Measurements from ENCODE around the gene ZNF8. TPM values are rescaled to one million over a fixed set of nuclear protein-coding genes. Genes with fewer than 3 reads are reported as not detected.
A peak's percentile ranks its signal among the peaks of the same experiment; 100 is the strongest.

The ZNF8 gene
- total RNA-seq, 2 experiments from 2014 or later, result 4.5 TPM

GRCh38 chr19:58326914-58327726 lies 48.4 kb downstream of the ZNF8 start, which contains the start of gene ZSCAN22:
TSS of gene ZSCAN22 (plus strand) at chr19:58326994. CDS start at chr19:58334803, 7,809 bp downstream.
- Mint-ChIP-seq H3K4me1 (no peaks in the 10 kb centered on the region), H3K36me3 (ENCODE audit: low read depth) (peaks cover 9% of the 10 kb centered on the region), H3K27me3 (no peaks in the 10 kb centered on the region), H3K4me3 (no peak within 1 kb of the TSS), H3K9me3 (no peaks in the 10 kb centered on the region), H3K27ac (no peak within 1 kb of the TSS)
- peak; percentile 93 for DNase-seq
- CTCF ChIA-PET, result interaction anchor here (0.9 to 2.2 kb wide), 6 partner anchors 20 to 254 kb away, joined by 4 to 12 read pairs (median 6); partner anchors contain the start of genes ZBTB45, ZNF497 and ZNF584
- POLR2A ChIA-PET, result interaction anchor here (1.0 to 2.2 kb wide), 12 partner anchors 9 to 193 kb away, joined by 3 to 23 read pairs (median 4); partner anchors contain the start of genes ERVK3-1, RPS5, ZBTB45 and ZNF497

- ChIA-PET CTCF (interaction anchor here (1.5 to 2.2 kb wide), 2 partner anchors 14 to 191 kb away, joined by 5 to 6 read pairs; partner anchors contain the start of gene ZBTB45), POLR2A (no interaction called here)
- H3K4me1 Mint-ChIP-seq, result no peaks in the 10 kb centered on the region
- H3K4me3 Mint-ChIP-seq, result no peak overlapping the region
- no peaks in the 10 kb centered on the region for H3K27me3 Mint-ChIP-seq
- no peak for DNase-seq
- no peak overlapping the region for H3K27ac Mint-ChIP-seq
- no peaks in the 10 kb centered on the region for H3K9me3 Mint-ChIP-seq
- H3K36me3 Mint-ChIP-seq (ENCODE audit: low read depth), result peaks cover 2% of the 10 kb centered on the region
Measured at GRCh38 chr19:58328999-58329398, 50.2 kb downstream of the ZNF8 start.

GRCh38 chr19:58330458-58330857 lies 51.7 kb downstream of the ZNF8 start:
- POLR2A ChIA-PET, result interaction anchor here (0.7 kb wide), 1 partner anchor 147 kb away, joined by 3 read pairs; no protein-coding TSS in a partner anchor
- CTCF ChIA-PET, result interaction anchor here (1.0 to 1.2 kb wide), 2 partner anchors 17 to 102 kb away, joined by 3 to 4 read pairs; partner anchors contain the start of gene ZNF544
- Mint-ChIP-seq H3K27me3 (no peaks in the 10 kb centered on the region), H3K36me3 (ENCODE audit: low read depth) (peaks cover 13% of the 10 kb centered on the region), H3K9me3 (no peaks in the 10 kb centered on the region), H3K27ac (no peak overlapping the region), H3K4me3 (no peak overlapping the region), H3K4me1 (no peaks in the 10 kb centered on the region)
- DNase-seq, result no peak

GRCh38 chr19:58332697-58333096 lies 53.9 kb downstream of the ZNF8 start:
- peaks cover 22% of the 10 kb centered on the region for H3K36me3 Mint-ChIP-seq (ENCODE audit: low read depth)
- CTCF ChIA-PET, result no interaction called here
- H3K27me3 Mint-ChIP-seq, result no peaks in the 10 kb centered on the region
- no peak for DNase-seq
- POLR2A ChIA-PET, result no interaction called here
- H3K4me1 Mint-ChIP-seq, result no peaks in the 10 kb centered on the region
- no peak overlapping the region for H3K27ac Mint-ChIP-seq
- no peak overlapping the region for H3K4me3 Mint-ChIP-seq
- H3K9me3 Mint-ChIP-seq, result no peaks in the 10 kb centered on the region

- no peak for DNase-seq
- no peaks in the 10 kb centered on the region for H3K27me3 Mint-ChIP-seq
- peaks cover 3% of the 10 kb centered on the region for H3K9me3 Mint-ChIP-seq
- no peak overlapping the region for H3K4me3 Mint-ChIP-seq
- no peaks in the 10 kb centered on the region for H3K4me1 Mint-ChIP-seq
- H3K36me3 Mint-ChIP-seq (ENCODE audit: low read depth), result peaks cover 39% of the 10 kb centered on the region
- CTCF ChIA-PET, result interaction anchor here (0.6 to 1.2 kb wide), 2 partner anchors 185 to 276 kb away, joined by 3 to 4 read pairs; partner anchors contain the start of genes ZBTB45 and ZNF135
- no peak overlapping the region for H3K27ac Mint-ChIP-seq
- POLR2A ChIA-PET, result no interaction called here
Measured at GRCh38 chr19:58334691-58335249, 56.0 kb downstream of the ZNF8 start.

GRCh38 chr19:58335630-58336029 lies 56.9 kb downstream of the ZNF8 start:
- no peak overlapping the region for H3K4me3 Mint-ChIP-seq
- no peaks in the 10 kb centered on the region for H3K4me1 Mint-ChIP-seq
- no peaks in the 10 kb centered on the region for H3K27me3 Mint-ChIP-seq
- H3K36me3 Mint-ChIP-seq (ENCODE audit: low read depth), result peaks cover 43% of the 10 kb centered on the region
- ChIA-PET POLR2A (no interaction called here), CTCF (no interaction called here)
- no peak for DNase-seq
- no peak overlapping the region for H3K27ac Mint-ChIP-seq
- H3K9me3 Mint-ChIP-seq, result peaks cover 6% of the 10 kb centered on the region

- Mint-ChIP-seq H3K27me3 (no peaks in the 10 kb centered on the region), H3K27ac (no peak overlapping the region), H3K36me3 (ENCODE audit: low read depth) (peaks cover 48% of the 10 kb centered on the region), H3K9me3 (peaks cover 6% of the 10 kb centered on the region), H3K4me3 (no peak overlapping the region), H3K4me1 (no peaks in the 10 kb centered on the region)
- ChIA-PET POLR2A (no interaction called here), CTCF (no interaction called here)
- DNase-seq, result no peak
Measured at GRCh38 chr19:58336216-58336615, 57.5 kb downstream of the ZNF8 start.

GRCh38 chr19:58336820-58337219 lies 58.1 kb downstream of the ZNF8 start:
- H3K27me3 Mint-ChIP-seq, result no peaks in the 10 kb centered on the region
- no peak for DNase-seq
- CTCF ChIA-PET, result no interaction called here
- POLR2A ChIA-PET, result no interaction called here
- H3K4me1 Mint-ChIP-seq, result no peaks in the 10 kb centered on the region
- H3K27ac Mint-ChIP-seq, result no peak overlapping the region
- H3K9me3 Mint-ChIP-seq, result peaks cover 6% of the 10 kb centered on the region
- no peak overlapping the region for H3K4me3 Mint-ChIP-seq
- H3K36me3 Mint-ChIP-seq (ENCODE audit: low read depth), result peaks cover 50% of the 10 kb centered on the region

GRCh38 chr19:58338336-58338735 lies 59.6 kb downstream of the ZNF8 start:
- Mint-ChIP-seq H3K4me1 (no peaks in the 10 kb centered on the region), H3K27ac (no peak overlapping the region), H3K36me3 (ENCODE audit: low read depth) (peaks cover 52% of the 10 kb centered on the region), H3K9me3 (peaks cover 9% of the 10 kb centered on the region), H3K4me3 (no peak overlapping the region), H3K27me3 (no peaks in the 10 kb centered on the region)
- CTCF ChIA-PET, result no interaction called here
- POLR2A ChIA-PET, result no interaction called here
- no peak for DNase-seq

- H3K36me3 Mint-ChIP-seq (ENCODE audit: low read depth), result peaks cover 52% of the 10 kb centered on the region
- ChIA-PET POLR2A (no interaction called here), CTCF (no interaction called here)
- H3K27ac Mint-ChIP-seq, result no peak overlapping the region
- no peaks in the 10 kb centered on the region for H3K4me1 Mint-ChIP-seq
- no peak overlapping the region for H3K4me3 Mint-ChIP-seq
- H3K9me3 Mint-ChIP-seq, result peaks cover 11% of the 10 kb centered on the region
- no peaks in the 10 kb centered on the region for H3K27me3 Mint-ChIP-seq
- no peak for DNase-seq
Measured at GRCh38 chr19:58338825-58339558, 60.2 kb downstream of the ZNF8 start.

GRCh38 chr19:58345558-58345957 lies 66.8 kb downstream of the ZNF8 start:
- Mint-ChIP-seq H3K27ac (no peak overlapping the region), H3K4me3 (peak overlapping the region; percentile 92), H3K9me3 (peaks cover 5% of the 10 kb centered on the region), H3K27me3 (peaks cover 6% of the 10 kb centered on the region), H3K4me1 (peaks cover 32% of the 10 kb centered on the region), H3K36me3 (ENCODE audit: low read depth) (peaks cover 27% of the 10 kb centered on the region)
- ChIA-PET CTCF (no interaction called here), POLR2A (interaction anchor here (2.7 kb wide), 1 partner anchor 11 kb away, joined by 16 read pairs; no protein-coding TSS in a partner anchor)
- DNase-seq, result no peak

- H3K27me3 Mint-ChIP-seq, result peaks cover 6% of the 10 kb centered on the region
- peaks cover 35% of the 10 kb centered on the region for H3K4me1 Mint-ChIP-seq
- ChIA-PET POLR2A (interaction anchor here (0.8 to 3.4 kb wide), 13 partner anchors 9 to 345 kb away, joined by 3 to 22 read pairs (median 4); partner anchors contain the start of genes RPS5, ZBTB45, ZNF497 and ZNF584), CTCF (interaction anchor here (0.8 to 2.8 kb wide), 8 partner anchors 12 to 172 kb away, joined by 3 to 15 read pairs (median 4); partner anchors contain the start of genes ZBTB45, ZNF497, ZNF584 and ZSCAN22)
- peak overlapping the region; percentile 68 for H3K27ac Mint-ChIP-seq
- H3K9me3 Mint-ChIP-seq, result peaks cover 2% of the 10 kb centered on the region
- peak; percentile 75 for DNase-seq
- H3K4me3 Mint-ChIP-seq, result peak overlapping the region; percentile 92
- peaks cover 28% of the 10 kb centered on the region for H3K36me3 Mint-ChIP-seq (ENCODE audit: low read depth)
Measured at GRCh38 chr19:58346961-58347929, 68.5 kb downstream of the ZNF8 start.
